Measurements from ENCODE around the gene FSIP1.

DNA sequence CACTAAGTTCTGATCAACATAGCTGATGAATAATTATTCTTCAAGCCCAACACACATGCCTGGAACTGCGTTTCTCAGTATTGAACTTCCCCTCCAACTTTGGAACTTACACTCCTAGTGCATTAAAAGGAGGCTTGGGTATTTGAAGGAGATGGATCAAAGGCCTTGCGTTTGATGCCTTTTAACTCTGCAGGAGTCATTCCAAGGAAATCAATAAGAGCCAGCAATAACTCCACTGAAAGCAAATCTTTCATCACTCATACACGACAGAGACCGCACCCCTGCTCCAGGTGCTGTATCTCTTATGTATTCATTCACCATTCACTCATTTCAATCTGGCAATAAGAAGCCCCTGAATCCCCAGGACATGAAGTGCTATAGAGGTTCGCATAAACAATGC, 14.0 kb upstream of the FSIP1 start:
- TF ChIP-seq POLR2A (IDR thresholded peaks at IDR 0.05; ENCODE audit: low read depth, low read length) (no peak), POU2F2 (IDR thresholded peaks at IDR 0.05; ENCODE audit: low read depth, low read length) (no peak), TAF1 (IDR thresholded peaks at IDR 0.05; ENCODE audit: low read depth, low read length) (no peak)
